Neuron (in vitro differentiated cells): ENCODE measurements around the gene METTL21A.
"Not testable (repeated sequence)": the region's sequence is repeated elsewhere in the genome, so short reads cannot be mapped to it uniquely, and the experiment has no call there.

Experiments used
- H2AFZ ChIP-seq: one replicate; pipeline ENCODE4 v1.6.1; 2013; ENCODE audit warnings: low read depth, mild to moderate bottlenecking, inconsistent platforms, low read length, moderate library complexity
- H3K27me3 ChIP-seq: one replicate; pipeline ENCODE4 v1.6.1; 2013; ENCODE audit warnings: low read length; ENCODE audit not compliant: insufficient read depth
- H3K36me3 ChIP-seq: one replicate; pipeline ENCODE4 v1.6.1; 2013; ENCODE audit warnings: low read length; ENCODE audit not compliant: insufficient read depth
- H3K4me1 ChIP-seq: one replicate; pipeline ENCODE4 v1.6.1; 2013; ENCODE audit warnings: low read length; ENCODE audit not compliant: insufficient read depth
- H3K4me3 ChIP-seq: 2 replicates; pipeline ENCODE4 v1.5.1; 2013; ENCODE audit warnings: mild to moderate bottlenecking, low read length, moderate library complexity
- H3K9me3 ChIP-seq: one replicate; pipeline ENCODE4 v1.6.1; 2013; ENCODE audit warnings: low read length

The METTL21A gene

DNA sequence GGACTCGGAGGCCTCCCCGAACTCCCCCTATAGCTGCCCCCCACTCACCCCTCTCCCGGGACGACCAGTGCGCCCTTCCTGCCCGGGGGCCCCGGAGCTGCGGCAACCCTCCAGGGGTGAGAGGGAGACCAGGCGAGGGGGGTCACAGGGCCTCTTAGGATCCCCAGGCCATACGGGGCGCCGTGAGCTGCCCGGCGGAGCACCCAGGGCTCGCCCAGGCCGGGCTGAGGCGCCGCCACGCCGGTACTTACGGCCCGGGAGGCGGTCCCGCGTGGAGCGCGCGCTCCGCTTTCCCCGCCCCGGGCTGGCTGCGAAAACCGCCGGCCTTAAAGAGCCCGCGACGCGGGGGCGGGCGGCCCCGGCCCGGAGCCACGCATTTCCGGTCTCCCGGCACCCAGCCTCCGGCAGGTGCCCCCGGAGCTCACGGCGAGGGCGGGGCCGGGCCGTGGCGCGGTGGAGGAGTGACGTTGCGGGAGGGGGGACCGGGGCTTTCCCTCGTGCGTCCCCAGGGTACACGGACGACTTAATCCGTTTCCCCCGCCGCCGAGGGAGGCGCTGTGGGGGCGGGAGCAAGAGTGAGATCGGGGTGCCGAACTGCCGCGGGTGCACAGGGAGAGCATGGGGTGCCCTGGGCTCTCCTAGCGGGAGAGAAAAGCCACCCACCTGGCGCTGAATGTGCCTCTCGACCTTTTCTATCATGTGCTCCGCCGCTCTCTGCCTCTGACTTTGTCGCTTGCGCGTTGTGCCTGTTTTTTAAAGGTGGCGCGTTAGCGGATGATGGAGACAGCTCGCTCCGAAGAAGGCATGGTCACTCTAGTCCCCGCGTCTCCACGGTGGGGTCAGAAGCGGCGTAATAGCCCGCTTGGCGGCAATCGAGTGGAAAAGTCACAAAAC is at the start of gene METTL21A:
TSS of gene METTL21A (minus strand) at position 381 of the 894 bp plus-strand sequence. CDS start 1,019 bp downstream, outside the sequence.
- H2AFZ ChIP-seq: peak within 1 kb of the TSS; percentile 97
- peak within 1 kb of the TSS; percentile 69 for H3K4me3 ChIP-seq
- H3K9me3 ChIP-seq: no peaks in the 10 kb centered on the region

DNA sequence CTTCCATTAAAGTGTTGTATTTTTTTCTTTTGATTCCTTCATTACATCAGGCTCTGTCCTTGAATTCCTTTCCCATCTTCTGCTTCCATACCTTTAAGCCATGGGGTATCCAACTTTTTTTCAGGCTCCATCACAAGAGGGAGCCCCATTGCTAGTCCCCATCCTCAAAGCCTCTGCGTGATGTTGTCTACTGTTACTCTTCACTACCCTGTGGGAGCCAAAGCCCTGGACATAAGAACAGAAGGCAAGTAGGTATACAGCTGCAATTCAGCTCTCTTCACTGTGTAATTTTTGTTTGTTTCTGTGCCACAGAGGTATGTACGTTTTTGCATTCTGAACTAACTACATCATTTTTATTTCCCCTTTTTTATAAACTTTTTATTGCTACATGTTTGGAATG is 49.6 kb upstream of the METTL21A start:
- no peaks in the 10 kb centered on the region for H3K4me1 ChIP-seq
- H3K9me3 ChIP-seq: no peaks in the 10 kb centered on the region
- no peaks in the 10 kb centered on the region for H3K36me3 ChIP-seq
- no peak overlapping the region for H3K4me3 ChIP-seq
- H3K27me3 ChIP-seq: no peaks in the 10 kb centered on the region
- H2AFZ ChIP-seq: no peak overlapping the region

More for the DNA sequence above, at the start of gene METTL21A:
- H3K4me1 ChIP-seq: peaks cover 8% of the 10 kb centered on the region
- H3K36me3 ChIP-seq: peaks cover 21% of the 10 kb centered on the region
- H3K27me3 ChIP-seq: no peaks in the 10 kb centered on the region

DNA sequence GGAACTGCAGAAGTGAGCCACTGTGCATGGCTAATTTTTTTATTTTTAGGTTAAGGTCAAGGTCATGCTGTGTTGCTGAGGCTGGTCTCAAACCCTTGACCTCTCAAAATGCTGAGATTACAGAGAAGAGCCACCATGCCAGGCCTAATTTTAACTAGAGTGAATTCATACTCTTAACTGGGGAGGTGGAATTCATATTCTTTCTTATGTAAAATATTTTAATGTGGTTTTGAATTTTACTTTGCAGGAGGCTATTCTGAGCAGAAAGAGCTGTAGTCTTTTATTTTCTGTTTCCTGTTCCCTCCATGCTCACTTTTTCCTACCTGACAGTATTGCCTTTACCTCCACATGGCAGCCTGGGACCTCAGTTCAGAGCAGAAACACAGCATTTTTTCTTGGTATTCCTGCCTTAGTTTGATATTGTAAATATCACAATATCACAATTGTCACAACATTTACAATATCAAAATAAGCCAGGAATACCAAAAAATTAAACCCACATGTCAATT is 49.1 kb upstream of the METTL21A start:
- H3K9me3 ChIP-seq: no peaks in the 10 kb centered on the region
- no peaks in the 10 kb centered on the region for H3K4me1 ChIP-seq
- H3K27me3 ChIP-seq: no peaks in the 10 kb centered on the region
- no peak overlapping the region for H3K4me3 ChIP-seq
- no peak overlapping the region for H2AFZ ChIP-seq
- H3K36me3 ChIP-seq: no peaks in the 10 kb centered on the region

DNA sequence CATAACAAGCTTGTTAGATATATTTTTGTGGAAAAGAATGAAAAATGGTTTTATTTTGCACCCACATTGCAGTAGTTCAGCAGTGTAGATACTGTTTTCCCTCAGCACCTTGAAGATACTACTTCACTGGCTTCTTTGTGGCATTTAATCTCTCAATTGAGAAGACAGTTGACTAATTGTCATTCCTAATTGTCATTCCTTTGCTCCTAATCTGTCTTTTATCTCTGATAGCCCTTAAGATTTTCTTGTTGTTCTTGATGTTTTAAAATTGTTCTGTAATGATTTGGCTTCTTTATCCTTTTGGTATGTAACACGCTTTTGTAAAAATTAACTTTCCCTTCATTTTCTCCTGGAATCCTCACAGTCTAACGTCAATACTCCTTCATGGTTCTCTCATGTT is 48.2 kb upstream of the METTL21A start:
- H3K9me3 ChIP-seq: no peaks in the 10 kb centered on the region

DNA sequence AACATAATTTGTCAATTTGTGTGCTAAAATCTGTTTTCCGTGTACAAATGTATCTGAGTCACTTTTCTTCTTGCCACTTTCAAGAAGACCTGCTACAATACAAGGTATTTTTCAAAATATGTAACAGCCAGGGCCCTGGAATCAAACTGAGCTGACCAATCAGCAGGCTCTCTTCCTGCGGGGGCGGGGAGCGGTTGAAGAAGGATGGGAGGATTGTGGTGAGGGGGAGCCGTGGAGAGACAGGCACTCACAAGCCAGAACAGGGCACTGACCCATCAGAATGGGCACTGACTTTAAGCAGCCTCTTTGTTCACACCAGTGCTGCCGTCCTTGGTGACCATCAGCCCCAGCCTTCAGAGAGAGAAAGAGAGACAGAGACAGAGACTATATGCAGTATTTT is 45.7 kb upstream of the METTL21A start:
- H3K4me3 ChIP-seq: no peak overlapping the region
- no peaks in the 10 kb centered on the region for H3K27me3 ChIP-seq
- H3K36me3 ChIP-seq: no peaks in the 10 kb centered on the region
- no peaks in the 10 kb centered on the region for H3K9me3 ChIP-seq
- H2AFZ ChIP-seq: no peak overlapping the region
- H3K4me1 ChIP-seq: no peaks in the 10 kb centered on the region

More for the DNA sequence above, 48.2 kb upstream of the METTL21A start:
- Histone ChIP-seq H3K36me3 (no peaks in the 10 kb centered on the region), H3K4me3 (no peak overlapping the region), H2AFZ (no peak overlapping the region), H3K4me1 (no peaks in the 10 kb centered on the region), H3K27me3 (no peaks in the 10 kb centered on the region)

DNA sequence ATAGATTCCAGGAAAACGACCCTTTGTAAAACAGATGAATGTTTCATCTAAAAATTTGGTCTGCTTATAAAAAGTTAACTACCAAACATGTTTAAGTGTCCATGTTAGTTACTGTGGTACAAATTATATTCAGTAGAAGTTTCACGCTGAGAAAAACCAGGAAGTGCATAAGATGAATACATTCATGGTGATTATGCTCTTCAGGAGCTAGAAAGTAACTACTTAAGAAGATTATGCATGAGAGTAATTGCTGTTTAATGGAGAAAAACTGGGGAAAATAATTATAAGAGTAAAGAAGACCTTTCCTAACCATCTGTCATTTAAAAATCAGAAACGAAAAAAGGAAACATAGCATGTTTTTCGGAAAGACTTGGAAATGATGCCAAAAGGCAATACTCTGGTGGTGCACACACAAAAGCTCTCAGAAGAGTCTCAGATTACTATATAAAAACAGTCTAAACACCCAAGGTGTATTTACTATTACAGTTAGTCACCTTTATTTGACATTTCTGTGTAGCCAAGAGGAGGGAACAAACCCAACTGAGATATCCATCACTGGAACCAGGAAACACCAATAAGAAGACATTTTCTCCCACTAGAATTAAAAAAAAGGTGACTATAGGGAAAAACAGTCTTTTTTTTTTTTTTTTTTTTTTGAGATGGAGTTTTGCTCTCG is 38.8 kb upstream of the METTL21A start:
- Histone ChIP-seq H2AFZ (no peak overlapping the region), H3K4me1 (no peaks in the 10 kb centered on the region), H3K4me3 (no peak overlapping the region), H3K36me3 (no peaks in the 10 kb centered on the region), H3K9me3 (no peaks in the 10 kb centered on the region), H3K27me3 (no peaks in the 10 kb centered on the region)

DNA sequence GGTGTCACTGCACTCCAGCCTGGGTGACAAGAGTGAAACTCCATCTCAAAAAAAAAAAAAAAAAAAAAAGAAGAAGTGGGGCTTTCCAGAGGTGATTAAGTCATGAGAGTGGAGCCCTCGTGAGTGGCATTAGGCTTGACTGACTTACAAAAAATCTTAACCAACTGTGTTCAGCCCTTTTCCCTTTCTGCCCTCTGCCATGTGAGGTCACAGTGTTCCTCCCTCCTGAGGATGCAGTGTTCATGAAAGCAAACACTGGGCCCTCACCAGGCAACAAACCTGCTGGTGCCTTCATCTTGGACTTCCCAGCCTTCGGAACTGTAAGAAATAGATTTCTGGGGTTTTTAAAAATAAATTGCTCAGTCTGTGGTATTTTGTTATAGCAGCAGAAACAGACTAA is 37.0 kb upstream of the METTL21A start:
- H3K36me3 ChIP-seq: no peaks in the 10 kb centered on the region
- no peaks in the 10 kb centered on the region for H3K27me3 ChIP-seq
- H3K4me1 ChIP-seq: no peaks in the 10 kb centered on the region
- H3K4me3 ChIP-seq: no peak overlapping the region
- H3K9me3 ChIP-seq: no peaks in the 10 kb centered on the region
- H2AFZ ChIP-seq: no peak overlapping the region

DNA sequence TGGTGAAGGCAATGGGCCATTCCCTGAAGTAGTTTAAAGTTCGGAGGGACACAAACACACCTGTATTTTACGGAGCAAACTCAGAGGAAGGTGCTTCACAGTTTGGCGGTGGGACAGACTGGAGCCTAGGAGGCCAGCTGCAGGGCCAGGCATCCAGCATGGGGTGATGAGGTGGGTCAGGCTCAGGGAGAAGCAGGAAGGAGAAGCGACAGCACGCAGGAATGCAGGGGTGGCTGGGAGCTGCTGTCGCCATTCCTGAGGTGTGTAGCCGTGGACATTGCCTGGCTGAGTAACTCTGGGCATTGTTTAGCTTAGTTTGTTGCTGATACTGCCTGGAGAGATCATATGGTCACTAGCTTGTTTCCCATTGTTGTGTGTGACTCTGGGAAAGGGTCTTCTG is 35.8 kb upstream of the METTL21A start:
- no peak overlapping the region for H2AFZ ChIP-seq
- no peak overlapping the region for H3K4me3 ChIP-seq
- H3K9me3 ChIP-seq: no peaks in the 10 kb centered on the region
- H3K4me1 ChIP-seq: no peaks in the 10 kb centered on the region
- no peaks in the 10 kb centered on the region for H3K36me3 ChIP-seq
- H3K27me3 ChIP-seq: no peaks in the 10 kb centered on the region

DNA sequence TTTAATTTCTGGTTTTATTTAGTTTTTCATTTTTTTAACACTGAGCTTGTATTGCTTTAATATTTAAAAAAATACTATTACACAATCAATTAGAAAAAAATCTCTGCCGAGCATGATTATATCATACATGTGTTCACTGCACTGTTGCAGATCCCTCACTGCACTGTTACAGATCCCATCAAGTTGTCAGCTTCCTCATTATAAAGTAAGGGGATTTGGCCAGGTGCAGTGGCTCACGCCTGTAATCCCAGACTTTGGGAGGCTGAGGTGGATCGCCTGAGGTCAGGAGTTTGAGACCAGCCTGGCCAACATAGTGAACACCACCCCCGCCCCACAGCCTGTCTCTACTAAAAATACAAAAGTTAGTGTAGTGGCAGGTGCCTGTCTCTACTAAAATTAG is 33.0 kb upstream of the METTL21A start:
- no peaks in the 10 kb centered on the region for H3K4me1 ChIP-seq
- no peak overlapping the region for H3K4me3 ChIP-seq
- no peaks in the 10 kb centered on the region for H3K36me3 ChIP-seq
- no peaks in the 10 kb centered on the region for H3K9me3 ChIP-seq
- H2AFZ ChIP-seq: no peak overlapping the region
- no peaks in the 10 kb centered on the region for H3K27me3 ChIP-seq

DNA sequence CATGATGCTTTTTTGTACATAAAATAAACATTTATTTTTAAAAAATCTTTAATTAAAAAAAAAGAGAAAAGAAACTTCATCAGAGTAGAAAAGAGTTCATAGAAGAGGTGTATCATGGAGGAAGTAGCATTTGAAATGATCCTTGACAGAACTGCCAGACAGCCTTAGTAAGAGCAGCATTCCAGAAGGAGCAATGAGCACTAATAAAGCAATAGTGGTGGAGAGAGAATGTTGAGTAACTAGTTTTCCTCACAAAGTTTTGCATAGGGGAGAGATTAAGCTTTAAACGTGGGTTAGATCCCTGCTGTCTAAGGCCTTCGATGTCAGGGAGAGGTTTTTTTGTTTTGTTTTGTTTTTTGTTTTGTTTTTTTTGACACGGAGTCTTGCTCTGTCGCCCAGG is 29.8 kb upstream of the METTL21A start:
- H3K4me3 ChIP-seq: no peak overlapping the region
- H3K36me3 ChIP-seq: no peaks in the 10 kb centered on the region
- no peak overlapping the region for H2AFZ ChIP-seq
- no peaks in the 10 kb centered on the region for H3K27me3 ChIP-seq
- no peaks in the 10 kb centered on the region for H3K9me3 ChIP-seq
- no peaks in the 10 kb centered on the region for H3K4me1 ChIP-seq

DNA sequence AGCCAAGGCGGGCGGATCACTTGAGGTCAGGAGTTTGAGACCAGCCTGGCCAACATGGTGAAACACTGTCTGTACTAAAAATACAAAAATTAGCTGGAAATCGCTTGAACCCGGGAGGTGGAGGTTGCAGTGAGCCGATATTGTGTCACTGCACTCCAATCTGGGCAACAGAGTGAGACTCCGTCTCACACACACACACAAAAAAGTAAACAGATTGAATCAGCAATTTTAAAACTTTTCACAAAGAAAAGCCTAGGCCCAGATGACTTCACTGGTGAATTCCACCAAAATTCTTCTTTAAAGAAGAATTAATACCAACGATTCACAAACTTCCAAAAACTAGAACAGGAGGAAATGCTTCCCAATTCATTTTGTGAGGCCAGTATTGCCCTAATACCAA is 21.4 kb upstream of the METTL21A start:
- H3K4me1 ChIP-seq, H3K9me3 ChIP-seq, H2AFZ ChIP-seq, H3K36me3 ChIP-seq, H3K4me3 ChIP-seq, H3K27me3 ChIP-seq: not testable (repeated sequence)

DNA sequence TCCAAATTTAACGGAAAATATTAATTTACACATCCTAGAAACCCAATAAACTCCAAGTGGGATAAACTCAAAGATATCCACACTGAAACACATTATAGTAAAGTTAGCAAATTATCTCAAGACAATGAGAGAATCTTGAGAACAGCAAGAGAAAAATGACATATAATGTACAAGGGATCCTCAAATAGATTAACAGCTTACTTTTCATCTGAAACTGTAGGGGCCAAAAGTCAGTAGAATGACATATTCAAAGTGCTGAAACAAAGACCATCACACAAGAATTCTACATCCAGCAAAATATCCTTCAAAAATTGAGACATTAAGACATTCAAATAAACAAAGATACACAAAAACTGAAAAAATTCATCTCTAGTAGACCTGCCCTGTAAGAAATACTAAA is 18.7 kb upstream of the METTL21A start:
- Histone ChIP-seq H2AFZ (no peak overlapping the region), H3K9me3 (no peaks in the 10 kb centered on the region), H3K27me3 (no peaks in the 10 kb centered on the region), H3K36me3 (no peaks in the 10 kb centered on the region), H3K4me1 (no peaks in the 10 kb centered on the region), H3K4me3 (no peak overlapping the region)

DNA sequence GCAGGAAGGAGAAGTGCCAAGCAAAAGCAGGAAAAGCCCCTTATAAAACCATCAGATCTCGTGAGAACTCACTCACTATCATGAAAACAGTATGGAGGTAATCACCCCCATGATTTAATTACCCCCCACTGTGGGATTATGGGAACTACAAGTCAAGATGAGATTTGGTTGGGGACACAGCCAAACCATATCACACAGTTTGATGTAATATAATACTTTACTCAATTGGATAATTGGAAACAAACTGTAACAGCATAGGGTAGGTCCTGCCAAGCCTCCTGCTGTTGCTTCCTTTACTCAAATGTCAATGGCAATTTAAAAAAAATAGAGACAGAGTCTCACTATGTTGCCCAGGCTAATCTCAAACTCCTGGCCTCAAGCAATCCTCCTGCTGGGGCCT is 15.5 kb upstream of the METTL21A start:
- Histone ChIP-seq H3K4me3 (no peak overlapping the region), H3K27me3 (no peaks in the 10 kb centered on the region), H2AFZ (no peak overlapping the region), H3K36me3 (no peaks in the 10 kb centered on the region), H3K4me1 (no peaks in the 10 kb centered on the region), H3K9me3 (no peaks in the 10 kb centered on the region)
